WTC11 (cell line): ENCODE data around the gene USP50. TPM values are rescaled to one million over a fixed set of nuclear protein-coding genes. Genes with fewer than 3 reads are reported as not detected.

ENCODE experiments used
- ATAC-seq: fragments of 200-7000 bp; cut with Tn5 transposase; 2 replicates; pipeline ENCODE4 v1.10.0; 2021; ENCODE audit warnings: mild to moderate bottlenecking, moderate library complexity
- CTCF ChIA-PET: fragments of 300-600 bp; sonication (Branson Sonifier 250); formaldehyde crosslinking; loops from one replicate; lab custom pipeline; 2021; ENCODE audit warnings: antibody characterized with exemption; lab: Charles Lee
- POLR2A ChIA-PET: fragments of 350-600 bp; sonication (Branson Sonifier 250); formaldehyde crosslinking; loops from one replicate; lab custom pipeline; 2021; ENCODE audit warnings: antibody characterized with exemption; lab: Charles Lee
- DNase-seq: peaks from one replicate; pipeline ENCODE4 v3.0.0; 2021; ENCODE audit warnings: low spot score
- H3K27ac Mint-ChIP-seq: 2 replicates; pipeline ENCODE4 v1.8.0; 2021; ENCODE audit warnings: mixed read lengths
- H3K27me3 Mint-ChIP-seq: 2 replicates; pipeline ENCODE4 v1.8.0; 2021; ENCODE audit warnings: low read depth, mild to moderate bottlenecking, moderate library complexity, mixed read lengths
- H3K36me3 Mint-ChIP-seq: 2 replicates; pipeline ENCODE4 v1.8.0; 2021; ENCODE audit warnings: mixed read lengths
- H3K4me1 Mint-ChIP-seq: 2 replicates; pipeline ENCODE4 v1.8.0; 2022; ENCODE audit warnings: mixed read lengths
- H3K4me3 Mint-ChIP-seq: 2 replicates; pipeline ENCODE4 v1.8.0; 2021; ENCODE audit warnings: mild to moderate bottlenecking, moderate library complexity, mixed read lengths
- H3K9me3 Mint-ChIP-seq: 2 replicates; pipeline ENCODE4 v1.8.0; 2021; ENCODE audit warnings: mixed read lengths
- AR ChIP-seq: fragments of 250-450 bp; sonication (Bioruptor Pico); IDR thresholded peaks from 2 replicates; pipeline ENCODE4 v1.9.0; 2021; ENCODE audit warnings: mild to moderate bottlenecking
- ATF3 ChIP-seq: sonication (generic); formaldehyde crosslinking; conservative IDR thresholded peaks from 2 replicates; pipeline ENCODE4 v1.8.1; 2022; ENCODE audit warnings: mild to moderate bottlenecking, missing genetic modification reagents
- ATF6 ChIP-seq: sonication (generic); formaldehyde crosslinking; IDR thresholded peaks from 2 replicates; pipeline ENCODE4 v1.8.1; 2023; ENCODE audit warnings: mild to moderate bottlenecking, missing genetic modification reagents
- CDX4 ChIP-seq: fragments of 250-450 bp; sonication (Bioruptor Pico); IDR thresholded peaks from 2 replicates; pipeline ENCODE4 v1.9.0; 2021; ENCODE audit warnings: moderate library complexity, mild to moderate bottlenecking, inconsistent platforms, borderline replicate concordance
- CREM ChIP-seq: sonication (generic); formaldehyde crosslinking; IDR thresholded peaks from 2 replicates; pipeline ENCODE4 v1.8.1; 2022; ENCODE audit warnings: mild to moderate bottlenecking, missing genetic modification reagents, moderate library complexity
- E2F5 ChIP-seq: sonication (generic); formaldehyde crosslinking; IDR thresholded peaks from 2 replicates; pipeline ENCODE4 v1.8.1; 2022; ENCODE audit warnings: mild to moderate bottlenecking, moderate library complexity, missing genetic modification reagents
- FOXK1 ChIP-seq: sonication (generic); formaldehyde crosslinking; IDR thresholded peaks from 2 replicates; pipeline ENCODE4 v1.8.0; 2022; ENCODE audit warnings: mild to moderate bottlenecking, moderate library complexity, missing genetic modification reagents
- HMGA2 ChIP-seq: fragments of 250-450 bp; sonication (Bioruptor Pico); IDR thresholded peaks from 2 replicates; pipeline ENCODE4 v1.4.0; 2021; ENCODE audit warnings: mild to moderate bottlenecking, moderate library complexity
- NFE2L1 ChIP-seq: sonication (generic); formaldehyde crosslinking; IDR thresholded peaks from 2 replicates; pipeline ENCODE4 v1.8.1; 2023; ENCODE audit warnings: missing genetic modification reagents
- NR1H2 ChIP-seq: sonication (generic); formaldehyde crosslinking; IDR thresholded peaks from 2 replicates; pipeline ENCODE4 v1.9.0; 2021; ENCODE audit warnings: mild to moderate bottlenecking, moderate library complexity, missing genetic modification reagents
- NR3C1 ChIP-seq: sonication (generic); formaldehyde crosslinking; conservative IDR thresholded peaks from 2 replicates; pipeline ENCODE4 v1.8.1; 2023; ENCODE audit warnings: low read depth, mild to moderate bottlenecking, missing genetic modification reagents
- RELA ChIP-seq: sonication (generic); formaldehyde crosslinking; IDR thresholded peaks from 2 replicates; pipeline ENCODE4 v1.8.1; 2022; ENCODE audit warnings: missing genetic modification reagents, mild to moderate bottlenecking, borderline replicate concordance
- TEAD1 ChIP-seq: sonication (generic); formaldehyde crosslinking; IDR thresholded peaks from 2 replicates; pipeline ENCODE4 v1.8.0; 2022; ENCODE audit warnings: mild to moderate bottlenecking, missing genetic modification reagents
- ZNF138 ChIP-seq: sonication (generic); formaldehyde crosslinking; conservative IDR thresholded peaks from 2 replicates; pipeline ENCODE4 v1.8.1; 2022; ENCODE audit warnings: mild to moderate bottlenecking, moderate library complexity, missing genetic modification reagents
- ZNF219 ChIP-seq: sonication (generic); formaldehyde crosslinking; IDR thresholded peaks from 2 replicates; pipeline ENCODE4 v1.8.0; 2023; ENCODE audit warnings: missing genetic modification reagents, mild to moderate bottlenecking, borderline replicate concordance
- ZNF232 ChIP-seq: sonication (generic); formaldehyde crosslinking; IDR thresholded peaks from 2 replicates; pipeline ENCODE4 v1.8.0; 2022; ENCODE audit warnings: mild to moderate bottlenecking, missing genetic modification reagents
- total RNA-seq: library from RNA; stranded (reverse); gene quantifications from 3 replicates; pipeline ENCODE4 v1.2.3, GENCODE V29; 2021
- TF ChIP-seq, protein P1 (sequence below): fragments of 250-450 bp; sonication (Bioruptor Pico); IDR thresholded peaks from 2 replicates; pipeline ENCODE4 v1.9.0; 2021; ENCODE audit warnings: mild to moderate bottlenecking, borderline replicate concordance
- TF ChIP-seq, protein P2 (sequence below): sonication (generic); formaldehyde crosslinking; IDR thresholded peaks from 2 replicates; pipeline ENCODE4 v1.8.1; 2023; ENCODE audit warnings: mild to moderate bottlenecking, missing genetic modification reagents
- TF ChIP-seq, protein P3 (sequence below): sonication (generic); formaldehyde crosslinking; IDR thresholded peaks from 2 replicates; pipeline ENCODE4 v1.8.0; 2022; ENCODE audit warnings: mild to moderate bottlenecking, missing genetic modification reagents
- TF ChIP-seq, protein P4 (sequence below): sonication (generic); formaldehyde crosslinking; IDR thresholded peaks from 2 replicates; pipeline ENCODE4 v1.8.1; 2022; ENCODE audit warnings: mild to moderate bottlenecking, missing genetic modification reagents, moderate library complexity, borderline replicate concordance
- TF ChIP-seq, protein P5 (sequence below): sonication (generic); formaldehyde crosslinking; IDR thresholded peaks from 2 replicates; pipeline ENCODE4 v1.8.0; 2022; ENCODE audit warnings: mild to moderate bottlenecking, missing genetic modification reagents

The USP50 gene
- total RNA-seq, 1 experiment from 2014 or later, result not detected

GRCh38 chr15:50542887-50543210, 3.6 kb downstream of the USP50 start (continued):
- TF ChIP-seq, protein P1, sequence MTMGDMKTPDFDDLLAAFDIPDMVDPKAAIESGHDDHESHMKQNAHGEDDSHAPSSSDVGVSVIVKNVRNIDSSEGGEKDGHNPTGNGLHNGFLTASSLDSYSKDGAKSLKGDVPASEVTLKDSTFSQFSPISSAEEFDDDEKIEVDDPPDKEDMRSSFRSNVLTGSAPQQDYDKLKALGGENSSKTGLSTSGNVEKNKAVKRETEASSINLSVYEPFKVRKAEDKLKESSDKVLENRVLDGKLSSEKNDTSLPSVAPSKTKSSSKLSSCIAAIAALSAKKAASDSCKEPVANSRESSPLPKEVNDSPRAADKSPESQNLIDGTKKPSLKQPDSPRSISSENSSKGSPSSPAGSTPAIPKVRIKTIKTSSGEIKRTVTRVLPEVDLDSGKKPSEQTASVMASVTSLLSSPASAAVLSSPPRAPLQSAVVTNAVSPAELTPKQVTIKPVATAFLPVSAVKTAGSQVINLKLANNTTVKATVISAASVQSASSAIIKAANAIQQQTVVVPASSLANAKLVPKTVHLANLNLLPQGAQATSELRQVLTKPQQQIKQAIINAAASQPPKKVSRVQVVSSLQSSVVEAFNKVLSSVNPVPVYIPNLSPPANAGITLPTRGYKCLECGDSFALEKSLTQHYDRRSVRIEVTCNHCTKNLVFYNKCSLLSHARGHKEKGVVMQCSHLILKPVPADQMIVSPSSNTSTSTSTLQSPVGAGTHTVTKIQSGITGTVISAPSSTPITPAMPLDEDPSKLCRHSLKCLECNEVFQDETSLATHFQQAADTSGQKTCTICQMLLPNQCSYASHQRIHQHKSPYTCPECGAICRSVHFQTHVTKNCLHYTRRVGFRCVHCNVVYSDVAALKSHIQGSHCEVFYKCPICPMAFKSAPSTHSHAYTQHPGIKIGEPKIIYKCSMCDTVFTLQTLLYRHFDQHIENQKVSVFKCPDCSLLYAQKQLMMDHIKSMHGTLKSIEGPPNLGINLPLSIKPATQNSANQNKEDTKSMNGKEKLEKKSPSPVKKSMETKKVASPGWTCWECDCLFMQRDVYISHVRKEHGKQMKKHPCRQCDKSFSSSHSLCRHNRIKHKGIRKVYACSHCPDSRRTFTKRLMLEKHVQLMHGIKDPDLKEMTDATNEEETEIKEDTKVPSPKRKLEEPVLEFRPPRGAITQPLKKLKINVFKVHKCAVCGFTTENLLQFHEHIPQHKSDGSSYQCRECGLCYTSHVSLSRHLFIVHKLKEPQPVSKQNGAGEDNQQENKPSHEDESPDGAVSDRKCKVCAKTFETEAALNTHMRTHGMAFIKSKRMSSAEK (CRISPR knock-in tag), result no peak

DNA sequence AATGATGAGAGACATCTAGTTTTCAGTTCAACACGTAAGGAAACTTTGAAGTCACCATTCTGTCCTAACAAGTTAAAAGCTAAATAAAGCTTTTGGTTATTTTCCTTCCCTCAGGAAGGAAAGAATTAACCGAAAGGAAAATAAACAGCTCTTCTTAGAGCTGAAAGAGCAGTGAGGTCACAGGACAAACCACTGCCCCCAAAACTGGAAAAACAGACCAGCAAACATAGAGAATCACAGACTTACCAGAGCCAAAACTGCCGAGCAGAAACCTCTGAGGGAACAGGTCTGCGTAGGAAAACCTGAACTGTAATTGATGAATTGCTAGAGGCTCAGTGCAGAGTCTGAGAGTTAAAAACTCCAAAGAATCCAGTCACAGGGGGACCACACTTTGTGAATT, 14.7 kb downstream of the USP50 start:
- H3K27ac Mint-ChIP-seq, result no peak overlapping the region
- ATAC-seq (no peak), DNase-seq (no peak)
- ChIA-PET CTCF (no interaction called here), POLR2A (no interaction called here)
- H3K4me3 Mint-ChIP-seq, result no peak overlapping the region
- TF ChIP-seq FOXK1 (CRISPR knock-in tag), result no peak
- no peak for TF ChIP-seq RELA (CRISPR knock-in tag)
- no peak for TF ChIP-seq TEAD1 (CRISPR knock-in tag)
- no peak for TF ChIP-seq CREM
- TF ChIP-seq, protein P2, sequence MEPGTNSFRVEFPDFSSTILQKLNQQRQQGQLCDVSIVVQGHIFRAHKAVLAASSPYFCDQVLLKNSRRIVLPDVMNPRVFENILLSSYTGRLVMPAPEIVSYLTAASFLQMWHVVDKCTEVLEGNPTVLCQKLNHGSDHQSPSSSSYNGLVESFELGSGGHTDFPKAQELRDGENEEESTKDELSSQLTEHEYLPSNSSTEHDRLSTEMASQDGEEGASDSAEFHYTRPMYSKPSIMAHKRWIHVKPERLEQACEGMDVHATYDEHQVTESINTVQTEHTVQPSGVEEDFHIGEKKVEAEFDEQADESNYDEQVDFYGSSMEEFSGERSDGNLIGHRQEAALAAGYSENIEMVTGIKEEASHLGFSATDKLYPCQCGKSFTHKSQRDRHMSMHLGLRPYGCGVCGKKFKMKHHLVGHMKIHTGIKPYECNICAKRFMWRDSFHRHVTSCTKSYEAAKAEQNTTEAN, result no peak
- no peak for TF ChIP-seq CDX4 (CRISPR knock-in tag)
- TF ChIP-seq AR (CRISPR knock-in tag), result no peak
- TF ChIP-seq ATF6 (CRISPR knock-in tag), result no peak
- TF ChIP-seq, protein P3, sequence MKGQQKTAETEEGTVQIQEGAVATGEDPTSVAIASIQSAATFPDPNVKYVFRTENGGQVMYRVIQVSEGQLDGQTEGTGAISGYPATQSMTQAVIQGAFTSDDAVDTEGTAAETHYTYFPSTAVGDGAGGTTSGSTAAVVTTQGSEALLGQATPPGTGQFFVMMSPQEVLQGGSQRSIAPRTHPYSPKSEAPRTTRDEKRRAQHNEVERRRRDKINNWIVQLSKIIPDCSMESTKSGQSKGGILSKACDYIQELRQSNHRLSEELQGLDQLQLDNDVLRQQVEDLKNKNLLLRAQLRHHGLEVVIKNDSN (CRISPR knock-in tag), result no peak
- no peak for TF ChIP-seq ZNF232 (CRISPR knock-in tag)
- no peak for TF ChIP-seq ZNF219 (CRISPR knock-in tag)
- TF ChIP-seq, protein P4, sequence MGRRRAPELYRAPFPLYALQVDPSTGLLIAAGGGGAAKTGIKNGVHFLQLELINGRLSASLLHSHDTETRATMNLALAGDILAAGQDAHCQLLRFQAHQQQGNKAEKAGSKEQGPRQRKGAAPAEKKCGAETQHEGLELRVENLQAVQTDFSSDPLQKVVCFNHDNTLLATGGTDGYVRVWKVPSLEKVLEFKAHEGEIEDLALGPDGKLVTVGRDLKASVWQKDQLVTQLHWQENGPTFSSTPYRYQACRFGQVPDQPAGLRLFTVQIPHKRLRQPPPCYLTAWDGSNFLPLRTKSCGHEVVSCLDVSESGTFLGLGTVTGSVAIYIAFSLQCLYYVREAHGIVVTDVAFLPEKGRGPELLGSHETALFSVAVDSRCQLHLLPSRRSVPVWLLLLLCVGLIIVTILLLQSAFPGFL (CRISPR knock-in tag), result no peak
- TF ChIP-seq ZNF138 (CRISPR knock-in tag), result no peak
- no peak for TF ChIP-seq ATF3
- TF ChIP-seq, protein P5, sequence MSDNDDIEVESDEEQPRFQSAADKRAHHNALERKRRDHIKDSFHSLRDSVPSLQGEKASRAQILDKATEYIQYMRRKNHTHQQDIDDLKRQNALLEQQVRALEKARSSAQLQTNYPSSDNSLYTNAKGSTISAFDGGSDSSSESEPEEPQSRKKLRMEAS, result no peak
- no peak for TF ChIP-seq NR1H2 (CRISPR knock-in tag)
- no peak for TF ChIP-seq E2F5
- TF ChIP-seq NR3C1 (CRISPR knock-in tag), result no peak
- no peak for TF ChIP-seq HMGA2 (CRISPR knock-in tag)
- no peak for TF ChIP-seq NFE2L1
- H3K36me3 Mint-ChIP-seq, result no peaks in the 10 kb centered on the region
- H3K9me3 Mint-ChIP-seq, result peaks cover 5% of the 10 kb centered on the region
- H3K4me1 Mint-ChIP-seq, result no peaks in the 10 kb centered on the region
- no peaks in the 10 kb centered on the region for H3K27me3 Mint-ChIP-seq
